SK-N-SH treated with all-trans-retinoic acid at 6 μM for 48 hours (cell line): Measurements from ENCODE around the gene STEEP1.

Experiments used
- ARNTL ChIP-seq: fragments of 450-650 bp; formaldehyde crosslinking; IDR thresholded peaks from 2 replicates; pipeline ENCODE4 v1.5.0; 2020; ENCODE audit warnings: low read depth, mild to moderate bottlenecking, moderate library complexity, borderline replicate concordance
- GLIS3 ChIP-seq: fragments of 250-450 bp; sonication (Bioruptor Pico); IDR thresholded peaks from 2 replicates; pipeline ENCODE4 v1.5.0; 2020; ENCODE audit warnings: mild to moderate bottlenecking, moderate library complexity
- ISL1 ChIP-seq: fragments of 250-450 bp; sonication (Bioruptor Pico); IDR thresholded peaks from 2 replicates; pipeline ENCODE4 v2.1.2; 2022; ENCODE audit warnings: mild to moderate bottlenecking, moderate library complexity
- OSR1 ChIP-seq: fragments of 250-450 bp; sonication (Bioruptor Pico); IDR thresholded peaks from 2 replicates; pipeline ENCODE4 v1.8.0; 2022; ENCODE audit warnings: moderate library complexity, mild to moderate bottlenecking, inconsistent platforms
- SNAI2 ChIP-seq: fragments of 250-450 bp; sonication (Bioruptor Pico); IDR thresholded peaks from 2 replicates; pipeline ENCODE4 v1.5.0; 2020; ENCODE audit warnings: mild to moderate bottlenecking, moderate library complexity
- TOX ChIP-seq: fragments of 250-450 bp; sonication (Bioruptor Pico); IDR thresholded peaks from 2 replicates; pipeline ENCODE4 v1.8.0; 2021; ENCODE audit warnings: mild to moderate bottlenecking, moderate library complexity, borderline replicate concordance
- ZC3H10 ChIP-seq: fragments of 250-450 bp; sonication (Bioruptor Pico); IDR thresholded peaks from 2 replicates; pipeline ENCODE4 v1.5.1; 2021; ENCODE audit warnings: mild to moderate bottlenecking, moderate library complexity
- ZFP3 ChIP-seq: fragments of 250-450 bp; sonication (Bioruptor Pico); IDR thresholded peaks from 2 replicates; pipeline ENCODE4 v1.5.0; 2020; ENCODE audit warnings: mild to moderate bottlenecking, moderate library complexity
- ZFP30 ChIP-seq: fragments of 450-650 bp; formaldehyde crosslinking; IDR thresholded peaks from 2 replicates; pipeline ENCODE4 v1.5.0; 2022; ENCODE audit warnings: mild to moderate bottlenecking, moderate library complexity
- ZNF70 ChIP-seq: fragments of 450-650 bp; formaldehyde crosslinking; IDR thresholded peaks from 2 replicates; pipeline ENCODE4 v1.5.0; 2020; ENCODE audit warnings: mild to moderate bottlenecking, moderate library complexity
- TF ChIP-seq, protein P1 (sequence below): fragments of 250-450 bp; sonication (Bioruptor Pico); IDR thresholded peaks from 2 replicates; pipeline ENCODE4 v1.8.0; 2020; ENCODE audit warnings: mild to moderate bottlenecking, moderate library complexity, borderline replicate concordance
- TF ChIP-seq, protein P2 (sequence below): fragments of 250-450 bp; sonication (Bioruptor Pico); IDR thresholded peaks from 2 replicates; pipeline ENCODE4 v1.5.1; 2020; ENCODE audit warnings: low read depth, mild to moderate bottlenecking, moderate library complexity
- TF ChIP-seq, protein P3 (sequence below): fragments of 250-450 bp; sonication (Bioruptor Pico); IDR thresholded peaks from 2 replicates; pipeline ENCODE4 v1.8.0; 2021; ENCODE audit warnings: low read depth, mild to moderate bottlenecking, moderate library complexity, borderline replicate concordance

DNA sequence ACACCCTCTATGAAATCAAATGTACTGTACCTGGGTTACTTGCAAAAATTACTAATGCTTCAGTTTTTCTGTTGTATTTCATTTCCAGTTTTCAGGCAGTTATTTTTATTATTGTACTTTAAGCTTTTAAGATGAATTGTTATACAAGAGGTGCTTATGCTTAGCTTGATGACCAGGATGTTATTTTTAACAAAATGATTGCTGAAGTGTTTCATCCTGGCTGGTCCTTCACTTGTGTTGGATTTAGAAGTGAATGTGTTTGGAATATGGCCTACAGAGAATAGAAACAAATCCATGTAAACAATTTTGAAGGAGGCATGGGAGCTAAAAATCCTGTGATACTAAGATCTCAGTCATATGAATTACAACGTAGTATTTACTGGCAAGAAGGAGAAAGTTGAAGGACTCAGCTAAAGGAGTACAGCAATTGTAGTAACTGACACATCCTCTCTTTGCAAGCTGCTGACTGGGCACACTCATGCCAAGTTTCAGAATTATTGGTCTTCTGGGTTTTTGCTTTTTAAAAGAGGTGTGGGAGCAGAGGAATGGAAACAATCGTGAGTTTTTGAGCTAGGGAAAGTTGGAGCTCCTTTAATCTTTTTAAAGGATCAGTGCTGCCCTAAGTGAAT lies 18.3 kb upstream of the STEEP1 start:
- TF ChIP-seq, protein P1, sequence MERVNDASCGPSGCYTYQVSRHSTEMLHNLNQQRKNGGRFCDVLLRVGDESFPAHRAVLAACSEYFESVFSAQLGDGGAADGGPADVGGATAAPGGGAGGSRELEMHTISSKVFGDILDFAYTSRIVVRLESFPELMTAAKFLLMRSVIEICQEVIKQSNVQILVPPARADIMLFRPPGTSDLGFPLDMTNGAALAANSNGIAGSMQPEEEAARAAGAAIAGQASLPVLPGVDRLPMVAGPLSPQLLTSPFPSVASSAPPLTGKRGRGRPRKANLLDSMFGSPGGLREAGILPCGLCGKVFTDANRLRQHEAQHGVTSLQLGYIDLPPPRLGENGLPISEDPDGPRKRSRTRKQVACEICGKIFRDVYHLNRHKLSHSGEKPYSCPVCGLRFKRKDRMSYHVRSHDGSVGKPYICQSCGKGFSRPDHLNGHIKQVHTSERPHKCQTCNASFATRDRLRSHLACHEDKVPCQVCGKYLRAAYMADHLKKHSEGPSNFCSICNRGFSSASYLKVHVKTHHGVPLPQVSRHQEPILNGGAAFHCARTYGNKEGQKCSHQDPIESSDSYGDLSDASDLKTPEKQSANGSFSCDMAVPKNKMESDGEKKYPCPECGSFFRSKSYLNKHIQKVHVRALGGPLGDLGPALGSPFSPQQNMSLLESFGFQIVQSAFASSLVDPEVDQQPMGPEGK (CRISPR knock-in tag): no peak
- TF ChIP-seq, protein P2, sequence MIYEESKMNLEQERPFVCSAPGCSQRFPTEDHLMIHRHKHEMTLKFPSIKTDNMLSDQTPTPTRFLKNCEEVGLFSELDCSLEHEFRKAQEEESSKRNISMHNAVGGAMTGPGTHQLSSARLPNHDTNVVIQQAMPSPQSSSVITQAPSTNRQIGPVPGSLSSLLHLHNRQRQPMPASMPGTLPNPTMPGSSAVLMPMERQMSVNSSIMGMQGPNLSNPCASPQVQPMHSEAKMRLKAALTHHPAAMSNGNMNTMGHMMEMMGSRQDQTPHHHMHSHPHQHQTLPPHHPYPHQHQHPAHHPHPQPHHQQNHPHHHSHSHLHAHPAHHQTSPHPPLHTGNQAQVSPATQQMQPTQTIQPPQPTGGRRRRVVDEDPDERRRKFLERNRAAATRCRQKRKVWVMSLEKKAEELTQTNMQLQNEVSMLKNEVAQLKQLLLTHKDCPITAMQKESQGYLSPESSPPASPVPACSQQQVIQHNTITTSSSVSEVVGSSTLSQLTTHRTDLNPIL: no peak
- TF ChIP-seq TOX (CRISPR knock-in tag) (no peak), ARNTL (CRISPR knock-in tag) (no peak), ZNF70 (no peak), GLIS3 (CRISPR knock-in tag) (no peak), ISL1 (CRISPR knock-in tag) (no peak), ZFP30 (CRISPR knock-in tag) (no peak), OSR1 (no peak), ZFP3 (no peak), ZC3H10 (CRISPR knock-in tag) (no peak), SNAI2 (CRISPR knock-in tag) (no peak)
- TF ChIP-seq, protein P3, sequence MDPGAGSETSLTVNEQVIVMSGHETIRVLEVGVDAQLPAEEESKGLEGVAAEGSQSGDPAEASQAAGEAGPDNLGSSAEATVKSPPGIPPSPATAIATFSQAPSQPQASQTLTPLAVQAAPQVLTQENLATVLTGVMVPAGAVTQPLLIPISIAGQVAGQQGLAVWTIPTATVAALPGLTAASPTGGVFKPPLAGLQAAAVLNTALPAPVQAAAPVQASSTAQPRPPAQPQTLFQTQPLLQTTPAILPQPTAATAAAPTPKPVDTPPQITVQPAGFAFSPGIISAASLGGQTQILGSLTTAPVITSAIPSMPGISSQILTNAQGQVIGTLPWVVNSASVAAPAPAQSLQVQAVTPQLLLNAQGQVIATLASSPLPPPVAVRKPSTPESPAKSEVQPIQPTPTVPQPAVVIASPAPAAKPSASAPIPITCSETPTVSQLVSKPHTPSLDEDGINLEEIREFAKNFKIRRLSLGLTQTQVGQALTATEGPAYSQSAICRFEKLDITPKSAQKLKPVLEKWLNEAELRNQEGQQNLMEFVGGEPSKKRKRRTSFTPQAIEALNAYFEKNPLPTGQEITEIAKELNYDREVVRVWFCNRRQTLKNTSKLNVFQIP (CRISPR knock-in tag): no peak
